GM19043 (cell line): ENCODE results near the gene ERP29.
"Not testable (repeated sequence)": the region's sequence is repeated elsewhere in the genome, so short reads cannot be mapped to it uniquely, and the experiment has no call there.

Experiments used
- ATAC-seq: cut with Tn5 transposase; IDR thresholded peaks from one replicate; pipeline ENCODE4 v1.9.1; 2021; ENCODE audit warnings: low read depth; ENCODE audit not compliant: unreplicated experiment

Gene ERP29

GRCh38 chr12:112000820-112001219, 12.4 kb upstream of the ERP29 start:
- ATAC-seq = no peak

GRCh38 chr12:112001576-112001975, 11.7 kb upstream of the ERP29 start:
- ATAC-seq = no peak

- ATAC-seq = no peak
Observed at GRCh38 chr12:112004041-112004440, 9.2 kb upstream of the ERP29 start.

GRCh38 chr12:112005419-112006395, 7.5 kb upstream of the ERP29 start:
- ATAC-seq = no peak

GRCh38 chr12:112007945-112008344, 5.3 kb upstream of the ERP29 start:
- ATAC-seq = no peak

GRCh38 chr12:112008918-112009317, 4.3 kb upstream of the ERP29 start:
- ATAC-seq = no peak

- not testable (repeated sequence) for ATAC-seq
Observed at GRCh38 chr12:112009596-112009995, 3.6 kb upstream of the ERP29 start.

- ATAC-seq = no peak
Observed at GRCh38 chr12:112010415-112011344, 2.5 kb upstream of the ERP29 start.

GRCh38 chr12:112011685-112012084, 1.5 kb upstream of the ERP29 start:
- ATAC-seq = no peak

GRCh38 chr12:112013601-112014402, 576 bp downstream of the ERP29 start:
- no peak for ATAC-seq

- no peak for ATAC-seq
Observed at GRCh38 chr12:112015938-112016337, 2.7 kb downstream of the ERP29 start.

- ATAC-seq = no peak
Observed at GRCh38 chr12:112017041-112017440, 3.8 kb downstream of the ERP29 start.

GRCh38 chr12:112018571-112019237, 5.5 kb downstream of the ERP29 start:
- ATAC-seq = no peak

GRCh38 chr12:112020947-112021457, 7.8 kb downstream of the ERP29 start:
- ATAC-seq = no peak

- ATAC-seq = no peak
Observed at GRCh38 chr12:112022241-112023016, 9.2 kb downstream of the ERP29 start.

GRCh38 chr12:112023759-112024396, 10.7 kb downstream of the ERP29 start:
- no peak for ATAC-seq

GRCh38 chr12:112025808-112026375, 12.7 kb downstream of the ERP29 start:
- no peak for ATAC-seq

- ATAC-seq = no peak
Observed at GRCh38 chr12:112029301-112029700, 16.1 kb downstream of the ERP29 start.
